HepG2 (cell line): ENCODE results near the gene LINGO1. TPM values are rescaled to one million over a fixed set of nuclear protein-coding genes. Genes with fewer than 3 reads are reported as not detected.

ENCODE experiments used
- CREM ChIP-seq, 2 experiments: sonication (generic) in 1 of 2; formaldehyde crosslinking in 1 of 2; IDR thresholded peaks; 2 replicates each; pipeline versions ENCODE4 v1.4.0 to v1.6.1; 2016 to 2020; ENCODE audit warnings: antibody characterized with exemption in 1 of 2, mild to moderate bottlenecking in 1 of 2, missing genetic modification reagents in 1 of 2
- DR1 ChIP-seq: sonication (generic); formaldehyde crosslinking; IDR thresholded peaks from 2 replicates; pipeline ENCODE4 v1.8.0; 2021; ENCODE audit warnings: mild to moderate bottlenecking, missing genetic modification reagents, inconsistent platforms
- HES4 ChIP-seq: sonication (generic); formaldehyde crosslinking; IDR thresholded peaks from 2 replicates; pipeline ENCODE4 v1.9.0; 2021; ENCODE audit warnings: mild to moderate bottlenecking, missing genetic modification reagents, borderline replicate concordance
- HMGXB4 ChIP-seq, 2 experiments: sonication (generic) in 1 of 2; formaldehyde crosslinking in 1 of 2; IDR thresholded peaks; 2 replicates each; pipeline versions ENCODE4 v1.4.0 to v1.6.1; 2018 to 2020; ENCODE audit warnings: missing genetic modification reagents in 2 of 2, borderline replicate concordance in 1 of 2, low read depth in 1 of 2, mild to moderate bottlenecking in 1 of 2, missing biosample characterization in 1 of 2
- HOXA7 ChIP-seq: sonication (generic); formaldehyde crosslinking; IDR thresholded peaks from 2 replicates; pipeline ENCODE4 v1.8.1; 2022; ENCODE audit warnings: mild to moderate bottlenecking, missing genetic modification reagents, moderate library complexity
- IKZF5 ChIP-seq: IDR thresholded peaks from 2 replicates; pipeline ENCODE4 v1.6.1; 2018; ENCODE audit warnings: missing genetic modification reagents, mild to moderate bottlenecking, missing compliant biosample characterization
- KLF11 ChIP-seq: IDR thresholded peaks from 2 replicates; pipeline ENCODE4 v1.6.1; 2016; ENCODE audit warnings: missing compliant biosample characterization
- MLX ChIP-seq: IDR thresholded peaks from 2 replicates; pipeline ENCODE4 v1.6.1; 2016
- MXD4 ChIP-seq: IDR thresholded peaks from 2 replicates; pipeline ENCODE4 v1.6.1; 2016; ENCODE audit warnings: mild to moderate bottlenecking, missing biosample characterization, missing genetic modification reagents
- NFE2 ChIP-seq: sonication (generic); formaldehyde crosslinking; IDR thresholded peaks from 2 replicates; pipeline ENCODE4 v1.4.0; 2020; ENCODE audit warnings: missing genetic modification reagents
- NFIC ChIP-seq: IDR thresholded peaks from 2 replicates; pipeline ENCODE4 v1.6.1; 2012; ENCODE audit warnings: mild to moderate bottlenecking, low read length, inconsistent platforms
- NFYC ChIP-seq: IDR thresholded peaks from 2 replicates; pipeline ENCODE4 v1.6.1; 2016; ENCODE audit warnings: missing genetic modification reagents, missing compliant biosample characterization
- NR2F2 ChIP-seq: IDR thresholded peaks from 2 replicates; pipeline ENCODE4 v1.6.1; 2012; ENCODE audit warnings: low read depth, inconsistent platforms, borderline replicate concordance
- PAF1 ChIP-seq: IDR thresholded peaks from 2 replicates; pipeline ENCODE4 v1.6.1; 2016; ENCODE audit warnings: missing genetic modification reagents, missing compliant biosample characterization
- PRPF4 ChIP-seq: fragments of 200-400 bp; formaldehyde crosslinking; IDR thresholded peaks from 2 replicates; pipeline ENCODE4 v1.6.1; 2016; ENCODE audit warnings: low read length, low read depth; ENCODE audit not compliant: poor library complexity, severe bottlenecking
- SAFB2 ChIP-seq: sonication (generic); formaldehyde crosslinking; IDR thresholded peaks from 2 replicates; pipeline ENCODE4 v1.5.1; 2020; ENCODE audit warnings: missing genetic modification reagents, low read depth, mild to moderate bottlenecking, borderline replicate concordance
- SETDB1 ChIP-seq: sonication (generic); formaldehyde crosslinking; IDR thresholded peaks from 2 replicates; pipeline ENCODE4 v1.5.1; 2020; ENCODE audit warnings: missing genetic modification reagents, mild to moderate bottlenecking, borderline replicate concordance
- SMAD3 ChIP-seq: sonication (generic); formaldehyde crosslinking; IDR thresholded peaks from 2 replicates; pipeline ENCODE4 v1.4.0; 2020; ENCODE audit warnings: missing genetic modification reagents
- TAF15 ChIP-seq: fragments of 200-400 bp; formaldehyde crosslinking; IDR thresholded peaks from one replicate; pipeline ENCODE4 v1.6.1; 2018; ENCODE audit warnings: mild to moderate bottlenecking, low read depth, low read length; ENCODE audit not compliant: poor library complexity, severe bottlenecking
- ZFP36L2 ChIP-seq: sonication (generic); formaldehyde crosslinking; IDR thresholded peaks from 2 replicates; pipeline ENCODE4 v1.4.0; 2020; ENCODE audit warnings: missing genetic modification reagents
- ZNF143 ChIP-seq: sonication (generic); formaldehyde crosslinking; IDR thresholded peaks from 2 replicates; pipeline ENCODE4 v1.4.0; 2020; ENCODE audit warnings: missing genetic modification reagents
- ZNF18 ChIP-seq: sonication (generic); formaldehyde crosslinking; IDR thresholded peaks from 2 replicates; pipeline ENCODE4 v1.8.0; 2022; ENCODE audit warnings: mild to moderate bottlenecking, missing genetic modification reagents; ENCODE audit not compliant: insufficient replicate concordance
- ZNF224 ChIP-seq: sonication (generic); formaldehyde crosslinking; IDR thresholded peaks from 2 replicates; pipeline ENCODE4 v1.5.0; 2020; ENCODE audit warnings: mild to moderate bottlenecking, missing genetic modification reagents
- ZNF3 ChIP-seq: IDR thresholded peaks from 2 replicates; pipeline ENCODE4 v1.7.0; 2017; ENCODE audit warnings: inconsistent platforms
- ZNF616 ChIP-seq: sonication (generic); formaldehyde crosslinking; IDR thresholded peaks from 2 replicates; pipeline ENCODE4 v1.5.0; 2020; ENCODE audit warnings: low read depth, mild to moderate bottlenecking, missing genetic modification reagents
- ZNF674 ChIP-seq: sonication (generic); formaldehyde crosslinking; IDR thresholded peaks from 2 replicates; pipeline ENCODE4 v1.5.0; 2020; ENCODE audit warnings: low read depth, mild to moderate bottlenecking, missing genetic modification reagents
- ZNF75D ChIP-seq: sonication (generic); formaldehyde crosslinking; IDR thresholded peaks from 2 replicates; pipeline ENCODE4 v1.8.1; 2023; ENCODE audit warnings: missing genetic modification reagents, mild to moderate bottlenecking, borderline replicate concordance
- polyA plus RNA-seq, 8 experiments: library from polyadenylated mRNA; depleted of rRNA in 3 of 8; stranded (reverse) in 7 of 8; unstranded in 1 of 8; fragments of >200 nt; fragmentation: Illumina TruSeq in 4 of 8; extraction: Trizol in 4 of 8; gene quantifications; 2 replicates each; pipeline versions ENCODE4 v1.2.1 to v1.2.3, GENCODE V29; 2011 to 2016; ENCODE audit warnings: low read depth in 4 of 8, missing spikeins in 1 of 8, mixed read lengths in 1 of 8; ENCODE audit not compliant: insufficient read depth in 1 of 8
- total RNA-seq, 5 experiments: library from RNA; depleted of rRNA; stranded (reverse); fragments of >200 nt; fragmentation: Illumina TruSeq; extraction: Trizol; gene quantifications; 2 replicates each; pipeline ENCODE4 v1.2.3, GENCODE V29; 2016; ENCODE audit warnings: low read depth in 1 of 5

The LINGO1 gene
- total and polyA plus RNA-seq, 2 of the 13 experiments (the other 11 are each of a cell fraction or from before 2014, with no cell fraction given), result 0.07 TPM; not detected in 1

- TF ChIP-seq ZNF616 (CRISPR knock-in tag), result no peak
- TF ChIP-seq MXD4 (CRISPR knock-in tag), result no peak
- TF ChIP-seq SAFB2 (CRISPR knock-in tag), result no peak
- TF ChIP-seq ZNF75D (CRISPR knock-in tag), result no peak
- no peak for TF ChIP-seq HOXA7 (CRISPR knock-in tag)
- TF ChIP-seq CREM (IDR thresholded peaks at IDR 0.05), result no peak
- no peak for TF ChIP-seq CREM (CRISPR knock-in tag; IDR thresholded peaks at IDR 0.05)
- TF ChIP-seq SMAD3, result no peak
- no peak for TF ChIP-seq TAF15
- no peak for TF ChIP-seq HES4 (CRISPR knock-in tag)
- TF ChIP-seq MLX, result no peak
- TF ChIP-seq PAF1 (CRISPR knock-in tag), result no peak
- TF ChIP-seq KLF11 (CRISPR knock-in tag), result no peak
- no peak for TF ChIP-seq NFIC
- no peak for TF ChIP-seq NFYC (CRISPR knock-in tag)
- TF ChIP-seq ZNF143 (CRISPR knock-in tag), result no peak
- TF ChIP-seq ZFP36L2 (CRISPR knock-in tag), result no peak
- no peak for TF ChIP-seq ZNF18
- TF ChIP-seq ZNF224, result no peak
- peak; percentile 43; the same call in 1 of the 2 replicates for TF ChIP-seq NR2F2
- no peak for TF ChIP-seq ZNF674 (CRISPR knock-in tag)
- no peak for TF ChIP-seq IKZF5 (CRISPR knock-in tag)
- TF ChIP-seq SETDB1 (CRISPR knock-in tag), result no peak
- TF ChIP-seq ZNF3, result no peak
- no peak for TF ChIP-seq NFE2 (CRISPR knock-in tag)
- no peak for TF ChIP-seq DR1 (CRISPR knock-in tag)
- TF ChIP-seq HMGXB4 (CRISPR knock-in tag; IDR thresholded peaks at IDR 0.05; ENCODE audit: borderline replicate concordance in 1 of 2, low read depth in 1 of 2), result no peak; a peak in 1 of 4 replicates
- TF ChIP-seq PRPF4, result no peak
These were observed 63.6 kb downstream of the LINGO1 start (continued) for GRCh38 chr15:77568973-77569728.
